T1000 (cell line): ENCODE data around the gene CWH43.
"Not testable (repeated sequence)": the region's sequence is repeated elsewhere in the genome, so short reads cannot be mapped to it uniquely, and the experiment has no call there.

Experiments
- DNase-seq: peaks from one replicate; lab custom pipeline; 2025; ENCODE audit warnings: mixed read lengths; lab: John Stamatoyannopoulos, UW

CWH43 gene

DNA sequence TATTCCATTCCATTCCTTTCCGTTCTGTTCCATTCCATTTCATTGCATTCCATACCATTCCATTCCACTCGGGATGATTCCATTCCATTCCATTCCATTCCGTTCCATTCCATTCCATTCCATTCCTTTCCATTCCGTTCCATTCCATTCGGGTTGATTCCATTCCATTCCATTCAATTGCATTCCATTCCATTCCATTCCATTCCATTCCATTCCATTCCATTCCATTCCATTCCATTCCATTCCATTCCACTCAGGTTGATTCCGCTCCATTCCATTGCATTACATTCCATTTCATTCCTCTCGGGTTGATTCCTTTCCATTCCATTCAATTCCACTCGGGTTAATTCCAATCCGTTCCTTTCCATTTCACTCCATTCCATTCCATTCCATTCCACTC lies 111.0 kb downstream of the CWH43 start:
- DNase-seq, result not testable (repeated sequence)

DNA sequence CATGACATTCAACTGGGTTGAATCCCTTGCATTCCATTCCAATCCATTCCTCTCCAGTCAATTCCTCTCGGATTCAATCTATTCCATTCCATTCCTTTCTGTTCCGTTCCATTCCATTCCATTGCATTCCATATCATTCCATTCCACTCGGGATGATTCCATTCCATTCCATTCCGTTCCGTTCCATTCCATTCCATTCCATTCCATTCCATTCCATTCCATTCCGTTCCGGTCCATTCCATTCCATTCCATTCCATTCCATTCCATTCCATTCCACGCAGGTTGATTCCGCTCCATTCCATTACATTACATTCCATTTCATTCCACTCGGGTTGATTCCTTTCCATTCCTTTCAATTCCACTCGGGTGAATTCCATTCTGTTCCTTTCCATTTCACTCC lies 111.4 kb downstream of the CWH43 start:
- DNase-seq, result not testable (repeated sequence)

DNA sequence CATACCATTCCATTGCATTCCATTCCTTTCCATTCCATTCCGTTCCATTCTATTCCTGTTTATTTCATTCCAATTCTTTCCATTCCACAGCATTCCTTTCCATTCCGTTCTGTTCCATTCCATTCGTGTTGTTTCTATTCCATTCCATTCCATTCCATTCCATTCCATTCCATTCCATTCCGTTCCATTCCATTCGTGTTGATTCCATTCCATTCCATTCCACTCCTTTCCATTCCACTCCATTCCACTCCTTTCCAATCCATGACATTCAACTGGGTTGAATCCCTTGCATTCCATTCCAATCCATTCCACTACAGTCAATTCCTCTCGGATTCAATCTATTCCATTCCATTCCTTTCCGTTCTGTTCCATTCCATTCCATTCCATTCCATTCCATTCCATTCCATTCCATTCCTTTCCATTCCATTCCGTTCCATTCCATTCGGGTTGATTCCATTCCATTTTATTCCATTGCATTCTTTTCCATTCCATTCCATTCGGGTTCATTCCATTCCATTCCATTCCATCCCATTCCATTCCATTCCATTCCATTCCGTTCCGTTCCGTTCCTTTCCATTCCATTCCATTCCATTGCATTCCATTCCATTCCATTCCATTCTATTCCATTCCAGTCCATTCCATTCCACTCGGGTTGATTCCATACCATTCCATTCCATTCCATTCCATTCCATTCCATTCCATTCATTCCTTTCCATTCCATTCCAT lies 112.1 kb downstream of the CWH43 start:
- not testable (repeated sequence) for DNase-seq

DNA sequence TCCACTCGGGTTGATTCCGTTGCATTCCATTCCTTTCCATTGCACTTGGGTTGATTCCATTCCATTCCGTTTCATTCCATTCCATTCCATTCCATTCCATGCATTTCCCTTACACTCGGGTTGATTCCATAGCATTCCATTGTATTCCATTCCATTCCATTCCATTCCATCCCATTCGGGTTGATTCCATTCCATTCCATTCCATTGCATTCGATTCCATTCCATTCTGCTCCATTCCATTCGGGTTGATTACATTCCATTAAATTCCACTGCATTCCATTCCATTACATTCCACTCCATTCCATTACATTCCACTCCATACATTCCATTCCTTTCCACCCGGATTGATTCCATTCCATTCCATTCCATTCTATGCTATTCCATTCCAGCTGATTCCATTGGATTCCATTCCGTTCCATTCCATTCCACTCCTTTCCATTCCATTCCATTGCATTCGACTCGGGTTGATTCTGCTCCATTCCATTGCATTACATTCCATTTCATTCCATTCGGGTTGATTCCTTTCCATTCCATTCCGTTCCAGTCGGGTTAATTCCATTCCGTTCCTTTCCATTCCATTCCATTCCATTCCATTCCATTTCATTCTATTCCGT lies 113.9 kb downstream of the CWH43 start:
- DNase-seq, result not testable (repeated sequence)

DNA sequence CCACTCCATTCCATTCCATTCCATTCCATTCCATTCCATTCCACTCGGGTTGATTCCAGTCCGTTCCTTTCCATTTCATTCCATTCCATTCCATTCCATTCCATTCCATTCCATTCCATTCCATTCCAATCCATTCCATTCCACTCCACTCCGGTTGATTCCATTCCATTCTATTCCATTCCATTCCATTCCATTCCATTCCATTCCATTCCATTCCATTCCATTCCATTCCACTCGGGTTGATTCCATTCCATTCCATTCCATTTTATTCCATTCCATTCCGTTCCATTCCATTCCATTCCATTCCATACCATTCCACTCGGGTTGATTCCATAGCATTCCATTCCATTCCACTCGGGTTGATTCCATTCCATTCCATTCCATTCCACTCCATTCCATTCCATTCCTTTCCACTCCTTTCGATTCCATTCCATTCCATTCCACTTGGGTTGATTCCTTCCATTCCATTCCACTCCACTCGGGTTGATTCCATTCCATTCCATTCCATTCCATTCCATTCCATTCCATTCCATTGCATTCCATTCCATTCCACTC lies 116.3 kb downstream of the CWH43 start:
- DNase-seq, result not testable (repeated sequence)

DNA sequence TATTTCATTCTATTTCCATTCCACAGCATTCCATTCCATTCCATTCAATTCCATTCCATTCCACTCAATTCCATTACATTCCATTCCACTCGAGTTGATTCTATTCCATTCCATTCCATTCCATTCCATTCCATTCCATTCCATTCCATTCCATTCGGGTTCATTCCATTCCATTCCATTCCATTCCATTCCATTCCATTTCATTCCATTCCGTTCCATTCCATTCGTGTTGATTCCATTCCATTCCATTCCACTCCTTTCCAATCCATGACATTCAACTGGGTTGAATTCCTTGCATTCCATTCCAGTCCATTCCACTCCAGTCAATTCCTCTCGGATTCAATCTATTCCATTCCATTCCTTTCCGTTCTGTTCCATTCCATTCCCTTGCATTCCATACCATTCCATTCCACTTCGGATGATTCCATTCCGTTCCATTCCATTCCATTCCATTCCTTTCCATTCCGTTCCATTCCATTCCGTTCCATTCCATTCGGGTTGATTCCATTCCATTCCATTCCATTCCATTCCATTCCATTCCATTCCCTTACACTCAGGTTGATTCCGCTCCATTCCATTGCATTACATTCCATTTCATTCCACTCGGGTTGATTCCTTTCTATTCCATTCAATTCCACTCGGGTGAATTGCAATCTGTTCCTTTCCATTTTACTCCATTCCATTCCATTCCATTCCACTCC lies 117.5 kb downstream of the CWH43 start:
- DNase-seq, result not testable (repeated sequence)

DNA sequence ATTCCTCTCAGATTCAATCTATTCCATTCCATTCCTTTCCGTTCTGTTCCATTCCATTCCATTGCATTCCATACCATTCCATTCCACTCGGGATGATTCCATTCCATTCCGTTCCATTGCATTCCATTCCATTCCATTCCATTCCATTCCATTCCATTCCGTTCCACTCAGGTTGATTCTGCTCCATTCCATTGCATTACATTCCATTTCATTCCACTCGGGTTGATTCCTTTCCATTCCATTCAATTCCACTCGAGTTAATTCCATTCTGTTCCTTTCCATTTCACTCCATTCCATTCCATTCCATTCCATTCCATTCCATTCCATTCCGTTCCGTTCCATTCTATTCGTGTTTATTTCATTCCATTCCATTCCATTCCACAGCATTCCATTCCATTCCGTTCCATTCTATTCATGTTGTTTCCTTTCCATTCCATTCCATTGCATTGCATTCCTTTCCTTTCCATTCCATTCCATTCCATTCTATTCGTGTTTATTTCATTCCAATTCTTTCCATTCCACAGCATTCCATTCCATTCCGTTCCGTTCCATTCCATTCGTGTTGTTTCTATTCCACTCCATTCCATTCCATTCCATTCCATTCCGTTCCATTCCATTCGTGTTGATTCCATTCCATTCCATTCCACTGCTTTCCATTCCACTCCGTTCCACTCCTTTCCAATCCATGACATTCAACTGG lies 118.3 kb downstream of the CWH43 start:
- DNase-seq, result not testable (repeated sequence)

DNA sequence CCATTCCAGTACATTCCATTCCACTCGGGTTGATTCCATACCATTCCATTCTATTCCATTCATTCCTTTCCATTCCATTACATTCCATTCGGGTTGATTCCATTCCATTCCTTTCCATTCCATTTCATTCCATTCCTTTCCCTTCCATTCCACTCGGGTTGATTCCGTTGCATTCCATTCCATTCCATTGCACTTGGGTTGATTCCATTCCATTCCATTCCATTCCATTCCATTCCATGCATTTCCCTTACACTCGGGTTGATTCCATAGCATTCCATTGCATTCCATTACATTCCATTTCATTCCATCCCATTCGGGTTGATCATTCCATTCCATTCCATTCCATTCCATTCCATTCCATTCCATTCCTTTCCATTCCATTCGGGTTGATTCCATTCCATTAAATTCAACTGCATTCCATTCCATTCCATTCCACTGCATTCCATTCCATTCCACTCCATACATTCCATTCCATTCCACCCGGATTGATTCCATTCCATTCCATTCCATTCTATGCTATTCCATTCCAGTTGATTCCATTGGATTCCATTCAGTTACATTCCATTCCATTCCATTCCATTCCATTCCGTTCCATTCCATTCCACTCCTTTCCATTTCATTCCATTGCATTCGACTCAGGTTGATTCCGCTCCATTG lies 119.3 kb downstream of the CWH43 start:
- DNase-seq, result not testable (repeated sequence)

DNA sequence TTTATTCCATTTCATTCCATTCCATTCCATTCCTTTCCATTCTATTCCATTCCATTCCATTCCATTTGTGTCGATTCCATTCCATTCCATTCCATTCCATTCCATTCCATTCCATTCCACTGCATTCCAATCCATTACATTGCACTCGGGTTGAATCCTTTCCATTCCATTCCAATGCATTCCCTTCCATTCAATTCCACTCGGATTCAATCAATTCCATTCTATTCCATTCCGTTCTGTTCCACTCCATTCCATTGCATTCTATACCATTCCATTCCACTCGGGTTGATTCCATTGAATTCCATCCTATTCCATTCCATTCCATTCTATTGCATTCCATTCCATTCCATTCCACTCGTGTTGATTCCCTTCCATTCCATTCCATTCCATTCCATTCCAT lies 121.2 kb downstream of the CWH43 start:
- DNase-seq, result not testable (repeated sequence)

DNA sequence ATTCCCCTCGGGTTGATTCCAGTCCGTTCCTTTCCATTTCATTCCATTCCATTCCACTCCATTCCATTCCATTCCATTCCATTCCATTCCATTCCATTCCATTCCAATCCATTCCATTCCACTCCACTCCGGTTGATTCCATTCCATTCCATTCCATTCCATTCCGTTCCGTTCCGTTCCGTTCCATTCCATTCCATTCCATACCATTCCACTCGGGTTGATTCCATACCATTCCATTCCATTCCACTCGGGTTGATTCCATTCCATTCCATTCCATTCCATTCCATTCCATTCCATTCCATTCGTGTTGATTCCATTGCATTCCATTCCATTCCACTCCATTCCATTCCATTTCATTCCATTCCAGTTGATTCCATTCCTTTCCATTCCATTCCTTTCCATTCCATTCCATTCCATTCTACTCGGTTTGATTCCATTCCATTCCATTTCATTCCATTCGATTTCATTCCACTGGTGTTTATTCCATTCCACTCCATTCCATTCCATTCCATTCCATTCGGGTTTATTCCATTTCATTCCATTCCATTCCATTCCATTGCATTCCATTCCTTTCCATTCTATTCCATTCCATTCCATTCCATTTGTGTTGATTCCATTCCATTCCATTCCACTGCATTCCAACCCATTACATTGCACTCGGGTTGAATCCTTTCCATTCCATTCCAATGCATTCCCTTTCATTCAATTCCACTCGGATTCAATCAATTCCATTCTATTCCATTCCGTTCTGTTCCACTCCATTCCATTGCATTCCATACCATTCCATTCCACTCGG lies 122.3 kb downstream of the CWH43 start:
- not testable (repeated sequence) for DNase-seq

DNA sequence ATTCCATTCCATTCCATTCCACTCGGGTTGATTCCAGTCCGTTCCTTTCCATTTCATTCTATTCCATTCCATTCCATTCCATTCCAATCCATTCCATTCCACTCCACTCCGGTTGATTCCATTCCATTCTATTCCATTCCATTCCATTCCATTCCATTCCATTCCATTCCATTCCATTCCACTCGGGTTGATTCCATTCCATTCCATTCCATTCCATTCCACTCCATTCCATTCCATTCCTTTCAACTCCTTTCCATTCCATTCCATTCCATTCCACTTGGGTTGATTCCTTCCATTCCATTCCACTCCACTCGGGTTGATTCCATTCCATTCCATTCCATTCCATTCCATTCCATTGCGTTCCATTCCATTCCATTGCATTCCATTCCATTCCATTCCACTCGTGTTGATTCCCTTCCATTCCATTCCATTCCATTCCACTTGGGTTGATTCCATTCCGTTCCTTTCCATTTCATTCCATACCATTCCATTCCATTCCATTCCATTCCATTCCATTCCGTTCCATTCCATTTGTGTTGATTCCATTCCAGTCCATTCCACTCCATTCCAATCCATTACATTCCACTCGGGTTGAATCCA lies 123.6 kb downstream of the CWH43 start:
- DNase-seq, result not testable (repeated sequence)

DNA sequence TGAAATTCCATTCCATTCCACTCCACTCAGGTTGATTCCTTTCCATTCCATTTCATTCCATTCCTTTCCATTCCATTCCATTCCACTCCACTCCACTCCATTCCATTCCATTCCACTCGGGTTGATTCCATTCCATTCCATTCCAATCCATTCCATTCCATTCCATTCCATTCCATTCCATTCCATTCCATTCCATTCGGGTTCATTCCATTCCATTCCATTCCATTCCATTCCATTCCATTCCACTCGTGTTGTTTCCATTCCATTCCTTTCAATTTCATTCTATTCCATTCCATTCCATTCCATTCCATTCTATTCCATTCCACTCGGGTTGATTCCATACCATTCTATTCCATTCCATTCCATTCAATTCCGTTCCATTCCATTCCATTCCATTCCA lies 124.5 kb downstream of the CWH43 start:
- DNase-seq, result not testable (repeated sequence)
